Fibroblast of the aortic adventitia (primary cell): ENCODE data around the gene PGRMC2. TPM values are rescaled to one million over a fixed set of nuclear protein-coding genes. Genes with fewer than 3 reads are reported as not detected.
A peak's percentile ranks its signal among the peaks of the same experiment; 100 is the strongest.

Source experiments
- DNase-seq: peaks from one replicate; pipeline ENCODE4 v3.0.0-alpha.2; 2010; ENCODE audit warnings: low read depth
- H3K4me3 ChIP-seq: 2 replicates; pipeline ENCODE4 v1.5.1; 2011; ENCODE audit warnings: low read depth, mild to moderate bottlenecking, control low read depth, low read length, moderate library complexity
- total RNA-seq: library from RNA; depleted of rRNA; stranded (reverse); fragments of >200 nt; gene quantifications from 2 replicates; pipeline ENCODE4 v1.2.3, GENCODE V29; 2012; ENCODE audit warnings: low replicate concordance
- TF ChIP-seq, protein P1 (sequence below): IDR thresholded peaks from 2 replicates; pipeline ENCODE4 v1.5.1; 2011; ENCODE audit warnings: mild to moderate bottlenecking, low read length, control low read depth, inconsistent platforms; ENCODE audit not compliant: insufficient read depth

Gene PGRMC2
- total RNA-seq, 1 donor, result 35.0 TPM

DNA sequence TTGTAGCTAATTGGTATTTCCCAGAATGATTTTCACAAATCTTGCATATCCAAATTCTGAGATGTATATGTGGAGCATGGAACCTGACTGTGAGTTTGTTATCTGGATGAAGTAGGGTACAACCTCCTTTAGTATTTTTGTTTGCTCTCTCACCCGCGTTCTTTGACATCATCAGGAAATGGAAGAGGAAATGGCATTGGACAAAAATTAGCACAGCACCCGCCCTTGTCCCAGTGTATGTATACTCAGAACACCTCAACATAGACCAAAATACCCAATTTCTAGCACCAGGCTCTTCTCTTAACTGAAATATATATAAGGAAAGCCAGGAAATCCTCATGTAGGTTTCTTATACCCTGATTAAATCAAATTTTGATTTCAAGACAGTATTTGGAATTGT, 6.9 kb upstream of the PGRMC2 start:
- no peak for DNase-seq
- no peak overlapping the region for H3K4me3 ChIP-seq
- TF ChIP-seq, protein P1, sequence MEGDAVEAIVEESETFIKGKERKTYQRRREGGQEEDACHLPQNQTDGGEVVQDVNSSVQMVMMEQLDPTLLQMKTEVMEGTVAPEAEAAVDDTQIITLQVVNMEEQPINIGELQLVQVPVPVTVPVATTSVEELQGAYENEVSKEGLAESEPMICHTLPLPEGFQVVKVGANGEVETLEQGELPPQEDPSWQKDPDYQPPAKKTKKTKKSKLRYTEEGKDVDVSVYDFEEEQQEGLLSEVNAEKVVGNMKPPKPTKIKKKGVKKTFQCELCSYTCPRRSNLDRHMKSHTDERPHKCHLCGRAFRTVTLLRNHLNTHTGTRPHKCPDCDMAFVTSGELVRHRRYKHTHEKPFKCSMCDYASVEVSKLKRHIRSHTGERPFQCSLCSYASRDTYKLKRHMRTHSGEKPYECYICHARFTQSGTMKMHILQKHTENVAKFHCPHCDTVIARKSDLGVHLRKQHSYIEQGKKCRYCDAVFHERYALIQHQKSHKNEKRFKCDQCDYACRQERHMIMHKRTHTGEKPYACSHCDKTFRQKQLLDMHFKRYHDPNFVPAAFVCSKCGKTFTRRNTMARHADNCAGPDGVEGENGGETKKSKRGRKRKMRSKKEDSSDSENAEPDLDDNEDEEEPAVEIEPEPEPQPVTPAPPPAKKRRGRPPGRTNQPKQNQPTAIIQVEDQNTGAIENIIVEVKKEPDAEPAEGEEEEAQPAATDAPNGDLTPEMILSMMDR, result no peak

DNA sequence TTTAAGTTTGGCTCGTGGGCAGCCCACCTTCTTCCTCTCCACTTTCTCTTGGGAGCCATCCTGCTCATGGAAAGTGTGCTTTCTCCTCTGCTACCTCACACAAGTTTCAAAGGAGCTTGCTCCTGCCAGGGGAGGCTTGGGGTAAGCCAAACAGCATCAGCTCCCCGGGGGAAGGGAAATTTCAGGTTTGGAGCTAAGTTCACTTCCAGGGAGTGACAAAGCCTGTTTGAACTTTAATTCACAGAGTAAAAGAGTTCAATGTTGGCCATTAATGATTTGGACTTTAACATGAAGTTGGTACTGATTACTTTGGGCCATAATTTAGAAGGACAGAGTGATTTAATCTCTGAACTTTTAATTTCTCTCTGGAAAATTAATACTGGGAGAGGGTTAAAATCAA, 4.7 kb upstream of the PGRMC2 start:
- TF ChIP-seq, protein P1, result no peak
- H3K4me3 ChIP-seq, result no peak overlapping the region
- no peak for DNase-seq

DNA sequence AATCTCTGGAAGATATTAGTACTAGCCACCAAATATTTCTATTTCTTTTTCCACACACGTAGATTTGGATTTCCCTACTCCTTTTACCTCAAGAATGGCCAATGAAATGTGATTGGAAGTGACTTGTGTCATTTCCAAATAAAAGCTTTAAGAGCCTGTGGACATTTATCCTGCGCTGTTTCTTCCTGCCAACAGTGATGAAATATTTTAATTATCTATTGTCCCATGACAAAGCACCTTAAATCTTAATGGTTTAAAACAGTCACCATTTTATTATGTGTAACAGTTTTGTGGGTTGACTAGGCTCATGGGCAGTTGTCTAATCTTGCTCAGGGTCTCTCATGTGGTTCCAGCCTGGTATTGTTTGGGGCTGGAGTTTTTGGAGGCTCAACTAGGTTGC, 3.5 kb upstream of the PGRMC2 start:
- TF ChIP-seq, protein P1, result no peak
- no peak for DNase-seq
- no peak overlapping the region for H3K4me3 ChIP-seq

DNA sequence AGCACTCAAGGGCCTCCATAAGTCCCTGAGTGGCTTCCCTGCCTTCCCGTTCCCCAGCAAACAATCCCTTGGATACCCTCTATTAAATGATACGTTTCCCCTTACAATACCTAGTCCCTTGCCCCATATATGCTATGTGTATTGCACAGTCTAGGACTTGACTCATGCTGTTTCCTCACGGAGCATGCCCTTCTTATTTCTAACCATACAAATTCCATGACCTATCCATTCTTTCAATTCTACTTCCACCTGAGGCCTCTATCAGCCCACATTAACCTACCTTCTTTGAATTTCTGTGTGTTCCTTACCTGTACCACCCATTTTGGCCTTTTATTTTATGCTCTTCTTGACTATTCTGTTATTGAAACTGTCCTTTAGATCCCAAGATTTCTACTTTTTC, 2.9 kb upstream of the PGRMC2 start:
- no peak for DNase-seq
- TF ChIP-seq, protein P1, result no peak
- no peak overlapping the region for H3K4me3 ChIP-seq

DNA sequence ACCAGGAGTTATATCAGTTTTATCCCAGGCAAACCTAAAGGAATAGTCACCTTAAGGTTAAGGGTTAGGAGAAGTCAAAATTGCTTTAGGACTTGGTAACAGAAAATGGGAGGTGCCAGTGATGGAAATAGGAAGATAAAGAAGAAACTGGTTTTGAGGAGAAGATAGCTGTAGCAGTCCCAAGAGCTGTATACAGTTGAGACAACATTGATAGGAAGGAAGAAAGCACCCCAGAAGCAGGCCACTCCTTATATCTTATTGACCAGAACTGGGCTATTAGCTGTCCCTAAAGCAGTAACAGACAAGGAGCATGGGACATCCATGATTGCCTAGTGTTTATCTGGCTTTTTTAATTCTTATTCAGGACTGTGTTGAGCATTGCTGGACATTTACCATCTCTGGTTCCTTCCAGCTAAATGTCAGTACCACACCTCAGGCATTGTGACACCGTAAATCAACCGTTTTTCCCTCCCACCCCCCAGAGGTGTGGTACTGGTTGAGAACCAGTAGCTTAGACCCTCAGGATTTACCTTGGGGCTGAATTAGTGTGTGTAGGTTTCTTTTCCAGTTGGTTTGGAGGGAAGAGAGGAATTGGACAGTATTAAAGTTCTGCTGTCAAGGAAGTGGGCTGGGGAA, 2.0 kb upstream of the PGRMC2 start:
- TF ChIP-seq, protein P1, result no peak
- no peak overlapping the region for H3K4me3 ChIP-seq
- no peak for DNase-seq

DNA sequence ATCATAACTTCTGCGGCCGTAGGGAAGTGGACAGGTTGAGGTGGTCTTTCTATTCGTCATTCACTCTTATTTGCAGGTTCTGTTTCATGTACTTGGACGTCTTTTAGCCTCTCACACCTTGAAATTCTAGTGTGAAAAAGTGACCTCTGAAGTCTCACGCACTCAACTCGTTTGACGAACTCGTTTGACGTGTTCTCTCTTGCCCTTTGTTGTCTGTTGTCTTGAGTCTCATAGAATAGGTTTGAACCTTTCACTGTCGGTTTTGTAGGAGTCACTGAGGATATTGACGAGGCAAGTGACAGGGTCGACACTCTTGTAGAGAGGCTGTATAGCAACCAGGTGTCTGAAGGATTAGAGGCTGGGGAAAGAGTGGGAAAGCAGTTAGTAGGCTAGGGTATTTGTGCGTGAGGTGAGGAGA, 1.1 kb upstream of the PGRMC2 start:
- TF ChIP-seq, protein P1, result no peak
- peak overlapping the region; percentile 78 for H3K4me3 ChIP-seq
- DNase-seq, result peak; percentile 48
